Keratinocyte (primary cell): ENCODE data around the gene TSC22D4.

Experiments
- CTCF ChIP-seq, 3 experiments: IDR thresholded peaks in 1 of 3; conservative IDR thresholded peaks in 1 of 3; optimal IDR thresholded peaks in 1 of 3; 2 replicates in 2 of 3; 3 replicates in 1 of 3; pipeline versions ENCODE3 to v1.5.1; 2011; ENCODE audit warnings: low read length in 3 of 3, mild to moderate bottlenecking in 3 of 3, moderate library complexity in 2 of 3, control low read depth in 1 of 3, inconsistent platforms in 1 of 3; ENCODE audit not compliant: insufficient read depth in 2 of 3; ENCODE audit errors: extremely low read depth in 1 of 3
- EZH2 ChIP-seq: IDR thresholded peaks from one replicate; pipeline ENCODE4 v1.6.1; 2012; ENCODE audit warnings: inconsistent platforms, mild to moderate bottlenecking, low read length, moderate library complexity

DNA sequence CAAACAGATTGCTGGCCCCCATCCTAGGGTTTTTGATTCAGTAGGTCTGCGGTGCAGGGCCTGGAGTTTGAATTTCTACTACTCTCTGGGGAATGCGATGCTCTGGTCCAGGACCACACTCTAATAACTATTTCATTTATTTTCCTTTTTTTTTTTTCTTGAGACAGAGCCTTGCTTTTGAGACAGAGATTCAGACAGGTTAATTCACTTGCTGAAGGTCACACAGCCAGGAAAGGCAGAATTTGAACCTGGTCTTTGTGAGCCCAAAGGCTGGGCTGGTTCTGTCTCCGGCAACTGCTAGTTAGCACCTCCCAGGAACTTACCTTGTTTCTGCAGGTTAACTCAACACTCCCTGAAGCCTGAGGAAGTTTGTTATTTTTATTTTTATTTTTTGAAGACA lies 26.5 kb downstream of the TSC22D4 start:
- no peak for TF ChIP-seq CTCF (optimal IDR thresholded peaks at IDR 0.05 in 1 of 3, IDR thresholded peaks at IDR 0.05 in 1 of 3, conservative IDR thresholded peaks at IDR 0.05 in 1 of 3; ENCODE audit: extremely low read depth in 1 of 3, insufficient read depth in 2 of 3, low read length in 3 of 3)
- TF ChIP-seq EZH2 = no peak
